ENCODE results near the gene SELENON. TPM values are rescaled to one million over a fixed set of nuclear protein-coding genes. Genes with fewer than 3 reads are reported as not detected.

Gene SELENON
- total RNA-seq, 4 donors from 2014 or later = 21.9 to 39.3 (median 26.9) TPM

- WGBS = 46% methylated on average over 6 of the region's 6 CpGs
- H3K4me3 ChIP-seq = no peak overlapping the region
These were observed 2.9 kb downstream of the SELENON start for GRCh38 chr1:25802915-25803314.

GRCh38 chr1:25803368-25803767, 3.4 kb downstream of the SELENON start:
- Histone ChIP-seq H3K36me3 (peaks cover 20% of the 10 kb centered on the region), H3K9me3 (no peaks in the 10 kb centered on the region), H3K27me3 (no peaks in the 10 kb centered on the region), H3K4me1 (peaks cover 76% of the 10 kb centered on the region), H3K27ac (no peak overlapping the region), H3K4me3 (no peak overlapping the region)
- TF ChIP-seq POLR2AphosphoS5 (IDR thresholded peaks at IDR 0.05) (no peak), EP300 (IDR thresholded peaks at IDR 0.05) (no peak), POLR2A (IDR thresholded peaks at IDR 0.05) (no peak), CTCF (IDR thresholded peaks at IDR 0.05) (no peak)
- no peak for DNase-seq (ENCODE audit: low spot score in 2 of 2)
- 88% methylated on average over 1 of the region's 1 CpG for WGBS

More at GRCh38 chr1:25802915-25803314, 2.9 kb downstream of the SELENON start:
- no peaks in the 10 kb centered on the region for H3K9me3 ChIP-seq
- H3K4me1 ChIP-seq = peaks cover 74% of the 10 kb centered on the region
- peaks cover 15% of the 10 kb centered on the region for H3K36me3 ChIP-seq
- no peaks in the 10 kb centered on the region for H3K27me3 ChIP-seq
- no peak for TF ChIP-seq CTCF (IDR thresholded peaks at IDR 0.05)
- no peak for TF ChIP-seq POLR2A (IDR thresholded peaks at IDR 0.05)
- no peak for TF ChIP-seq EP300 (IDR thresholded peaks at IDR 0.05)
- no peak for TF ChIP-seq POLR2AphosphoS5 (IDR thresholded peaks at IDR 0.05)
- no peak for DNase-seq (ENCODE audit: low spot score in 2 of 2)
- H3K27ac ChIP-seq = no peak overlapping the region

GRCh38 chr1:25804244-25804963, 4.4 kb downstream of the SELENON start:
- H3K4me1 ChIP-seq = peaks cover 83% of the 10 kb centered on the region
- no peak for DNase-seq (ENCODE audit: low spot score in 2 of 2)
- no peak for TF ChIP-seq EP300 (IDR thresholded peaks at IDR 0.05)
- H3K36me3 ChIP-seq = peaks cover 30% of the 10 kb centered on the region
- WGBS = 66% methylated on average over 10 of the region's 10 CpGs
- peak overlapping the region; percentile 70 for H3K27ac ChIP-seq
- no peak overlapping the region for H3K4me3 ChIP-seq
- no peaks in the 10 kb centered on the region for H3K9me3 ChIP-seq
- no peaks in the 10 kb centered on the region for H3K27me3 ChIP-seq

GRCh38 chr1:25804964-25805862, 5.2 kb downstream of the SELENON start:
- no peak for DNase-seq (ENCODE audit: low spot score in 2 of 2)
- TF ChIP-seq POLR2A (IDR thresholded peaks at IDR 0.05) (no peak), POLR2AphosphoS5 (IDR thresholded peaks at IDR 0.05) (no peak), EP300 (IDR thresholded peaks at IDR 0.05) (no peak), CTCF (IDR thresholded peaks at IDR 0.05) (no peak)
- Histone ChIP-seq H3K4me1 (peaks cover 83% of the 10 kb centered on the region), H3K9me3 (no peaks in the 10 kb centered on the region), H3K4me3 (no peak overlapping the region), H3K27ac (peak overlapping the region; percentile 70), H3K36me3 (peaks cover 38% of the 10 kb centered on the region), H3K27me3 (no peaks in the 10 kb centered on the region)
- WGBS = 77% methylated on average over 11 of the region's 15 CpGs

GRCh38 chr1:25805863-25806225, 5.9 kb downstream of the SELENON start:
- H3K4me1 ChIP-seq = peaks cover 84% of the 10 kb centered on the region
- TF ChIP-seq POLR2A (IDR thresholded peaks at IDR 0.05) = no peak
- no peak for TF ChIP-seq POLR2AphosphoS5 (IDR thresholded peaks at IDR 0.05)
- TF ChIP-seq EP300 (IDR thresholded peaks at IDR 0.05) = no peak
- no peak for TF ChIP-seq CTCF (IDR thresholded peaks at IDR 0.05)
- peaks cover 39% of the 10 kb centered on the region for H3K36me3 ChIP-seq
- H3K9me3 ChIP-seq = no peaks in the 10 kb centered on the region
- H3K4me3 ChIP-seq = no peak overlapping the region
- WGBS = 26% methylated on average over 3 of the region's 3 CpGs
- peak overlapping the region; percentile 70 for H3K27ac ChIP-seq
- no peak for DNase-seq (ENCODE audit: low spot score in 2 of 2)
- H3K27me3 ChIP-seq = no peaks in the 10 kb centered on the region

Data from suprapubic skin (tissue), 4 donors.